AG04449 (cell line): ENCODE data around the gene SEPHS1.

Experiments used
- CTCF ChIA-PET: fragments of 350-600 bp; formaldehyde crosslinking; extraction: SDS; loops from one replicate; lab custom pipeline; 2021; ENCODE audit warnings: antibody characterized with exemption; lab: Yijun Ruan, JAX
- POLR2A ChIA-PET: fragments of 400-600, 350-600 bp; formaldehyde crosslinking; extraction: SDS; loops from one replicate; lab custom pipeline; 2020; ENCODE audit warnings: antibody characterized with exemption, inconsistent platforms; lab: Yijun Ruan, JAX
- DNase-seq: peaks from one replicate; pipeline ENCODE4 v3.0.0-alpha.2; 2010; ENCODE audit warnings: low read depth, low spot score
- H3K4me3 ChIP-seq: 2 replicates; pipeline ENCODE4 v1.5.1; 2011; ENCODE audit warnings: low read depth, mild to moderate bottlenecking, control low read depth, low read length
- CTCF ChIP-seq: IDR thresholded peaks from one replicate; pipeline ENCODE4 v1.5.1; 2011; ENCODE audit warnings: mild to moderate bottlenecking, moderate library complexity, low read length, control low read depth, inconsistent platforms; ENCODE audit not compliant: insufficient read depth; ENCODE audit errors: missing control alignments

The SEPHS1 gene

GRCh38 chr10:13308096-13308495 is 40.0 kb downstream of the SEPHS1 start:
- DNase-seq = no peak
- CTCF ChIA-PET = interaction anchor here (0.6 to 1.2 kb wide), 4 partner anchors 8 to 146 kb away, joined by 3 to 6 read pairs (median 3); no protein-coding TSS in a partner anchor
- H3K4me3 ChIP-seq = no peak overlapping the region
- TF ChIP-seq CTCF = no peak
- POLR2A ChIA-PET = no interaction called here

DNA sequence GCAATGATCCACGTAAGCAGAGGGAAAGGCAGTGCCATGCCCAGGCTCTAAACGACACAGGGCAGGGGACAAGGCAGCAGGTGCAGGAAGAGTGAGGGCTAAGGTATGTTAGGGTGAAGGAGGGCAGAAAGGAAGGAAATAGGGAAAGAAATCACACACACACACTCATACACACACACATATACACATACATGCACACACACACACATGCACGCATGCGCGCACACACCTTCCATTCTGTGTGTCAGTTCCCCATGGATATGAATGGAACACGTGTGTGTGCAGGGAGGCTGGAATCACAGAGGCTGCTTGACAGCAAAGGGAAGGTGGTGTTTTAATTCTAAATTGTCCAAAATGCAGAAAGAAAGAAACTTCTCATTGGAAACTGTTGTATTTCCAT is 42.0 kb downstream of the SEPHS1 start:
- H3K4me3 ChIP-seq = no peak overlapping the region
- no peak for DNase-seq
- CTCF ChIA-PET = no interaction called here
- POLR2A ChIA-PET = no interaction called here
- TF ChIP-seq CTCF = no peak

DNA sequence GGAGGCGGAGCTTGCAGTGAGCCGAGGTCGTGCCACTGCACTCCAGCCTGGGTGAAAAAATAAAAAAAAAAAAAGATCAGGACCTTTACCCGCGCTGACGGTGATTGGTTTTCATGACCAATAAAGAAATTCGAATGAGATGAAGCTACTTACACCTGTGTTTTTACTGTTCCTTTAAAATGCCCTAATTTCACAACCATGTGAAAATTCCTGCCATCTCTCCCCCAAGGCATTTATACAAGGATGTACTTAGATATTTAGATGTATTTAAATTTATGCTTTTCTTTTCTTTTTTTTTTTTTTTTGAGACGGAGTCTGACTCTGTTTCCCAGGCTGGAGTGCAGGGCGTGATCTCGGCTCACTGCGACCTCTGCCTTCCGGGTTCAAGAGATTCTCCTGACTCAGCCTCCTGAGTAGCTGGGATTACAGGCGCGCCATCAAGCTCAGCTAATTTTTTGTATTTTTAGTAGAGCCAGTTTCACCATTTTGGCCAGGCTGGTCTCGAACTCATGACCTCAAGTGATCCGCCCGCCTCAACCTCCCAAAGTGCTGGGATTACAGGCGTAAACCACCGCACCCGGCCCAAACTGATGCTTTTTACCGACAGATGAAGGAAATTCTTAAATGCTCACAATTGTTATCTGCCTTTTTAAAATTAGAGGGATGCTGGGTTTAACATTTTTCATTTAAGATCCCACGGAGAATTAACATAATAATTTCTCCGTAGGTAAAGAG is 45.1 kb downstream of the SEPHS1 start:
- ChIA-PET CTCF (interaction anchor here (0.6 to 6.5 kb wide), 41 partner anchors 9 to 633 kb away, joined by 3 to 77 read pairs (median 4); partner anchors contain the start of genes MCM10 and OPTN), POLR2A (interaction anchor here (0.6 to 1.3 kb wide), 3 partner anchors 14 to 142 kb away, joined by 3 to 7 read pairs (median 6); partner anchors contain the start of gene MCM10)
- DNase-seq = no peak
- no peak overlapping the region for H3K4me3 ChIP-seq
- TF ChIP-seq CTCF = no peak

GRCh38 chr10:13299437-13300287 is 48.4 kb downstream of the SEPHS1 start, which contains the start of gene PHYH:
Gene PHYH, minus strand, starts transcription at chr10:13300064. Its CDS starts 22 bp downstream, at chr10:13300042.
- TF ChIP-seq CTCF = no peak
- ChIA-PET CTCF (interaction anchor here (0.6 to 6.5 kb wide), 7 partner anchors 14 to 218 kb away, joined by 3 to 77 read pairs (median 3); partner anchors contain the start of gene MCM10), POLR2A (interaction anchor here (0.6 to 1.5 kb wide), 3 partner anchors 9 to 200 kb away, joined by 3 to 5 read pairs (median 3); no protein-coding TSS in a partner anchor)
- peak; percentile 16 for DNase-seq
- H3K4me3 ChIP-seq = peak within 1 kb of the TSS; percentile 65

GRCh38 chr10:13298748-13299436 is 49.2 kb downstream of the SEPHS1 start:
- DNase-seq = no peak
- ChIA-PET CTCF (interaction anchor here (1.1 to 6.5 kb wide), 3 partner anchors 90 to 137 kb away, joined by 5 to 77 read pairs (median 12); partner anchors contain the start of gene MCM10), POLR2A (interaction anchor here (0.6 to 1.5 kb wide), 3 partner anchors 8 to 269 kb away, joined by 3 to 5 read pairs (median 4); no protein-coding TSS in a partner anchor)
- peak overlapping the region; percentile 65 for H3K4me3 ChIP-seq
- TF ChIP-seq CTCF = no peak
